K562 (cell line): Measurements from ENCODE around the gene TIMM44. TPM values are rescaled to one million over a fixed set of nuclear protein-coding genes. Genes with fewer than 3 reads are reported as not detected.

Experiments
- CCNT2 ChIP-seq: IDR thresholded peaks from 2 replicates; pipeline ENCODE4 v1.6.1; 2011; ENCODE audit warnings: borderline replicate concordance, low read depth, mild to moderate bottlenecking, moderate library complexity, mixed read lengths, low read length; ENCODE audit not compliant: insufficient read length; ENCODE audit errors: extremely low read depth
- GTF2B ChIP-seq: IDR thresholded peaks from 2 replicates; pipeline ENCODE4 v1.6.1; 2011; ENCODE audit not compliant: insufficient read length; ENCODE audit errors: extremely low read depth
- ILK ChIP-seq: fragments of 450-650 bp; IDR thresholded peaks from 2 replicates; pipeline ENCODE4 v1.6.1; 2016; ENCODE audit warnings: missing genetic modification characterization, low read depth, mild to moderate bottlenecking, missing compliant biosample characterization, moderate library complexity, borderline replicate concordance
- MCM2 ChIP-seq: fragments of 450-650 bp; IDR thresholded peaks from 2 replicates; pipeline ENCODE4 v1.6.1; 2017; ENCODE audit warnings: low read depth, mild to moderate bottlenecking
- NCOA2 ChIP-seq, 2 experiments: fragments of 450-650 bp; IDR thresholded peaks; 2 replicates each; pipeline ENCODE4 v1.6.1; 2018; ENCODE audit warnings: mild to moderate bottlenecking in 2 of 2, moderate library complexity in 1 of 2; ENCODE audit not compliant: partially characterized antibody in 2 of 2
- NR1H2 ChIP-seq: sonication (generic); formaldehyde crosslinking; IDR thresholded peaks from 2 replicates; pipeline ENCODE4 v1.4.0; 2020; ENCODE audit warnings: mild to moderate bottlenecking, missing genetic modification reagents
- SAP30 ChIP-seq: fragments of 200-600 bp; sonication (generic); IDR thresholded peaks from 2 replicates; pipeline ENCODE4 v1.6.1; 2012; ENCODE audit warnings: borderline replicate concordance, low read depth, mild to moderate bottlenecking, moderate library complexity, low read length, control low read depth, inconsistent platforms; ENCODE audit not compliant: insufficient read depth, poor library complexity, severe bottlenecking
- SMARCA4 ChIP-seq: fragments of 450-650 bp; IDR thresholded peaks from 2 replicates; pipeline ENCODE4 v1.6.1; 2016
- SMARCB1 ChIP-seq: IDR thresholded peaks from 2 replicates; pipeline ENCODE4 v1.6.1; 2011; ENCODE audit warnings: improper control_type of control experiment, low read depth; ENCODE audit not compliant: insufficient read length
- TAF7 ChIP-seq: fragments of 450-650 bp; IDR thresholded peaks from 2 replicates; pipeline ENCODE4 v1.6.1; 2016; ENCODE audit warnings: missing genetic modification characterization, missing compliant biosample characterization
- ZNF133 ChIP-seq: fragments of 250-450 bp; sonication (Bioruptor Pico); IDR thresholded peaks from 2 replicates; pipeline ENCODE4 v1.4.0; 2020; ENCODE audit warnings: mild to moderate bottlenecking
- ZNF347 ChIP-seq: fragments of 450-650 bp; formaldehyde crosslinking; IDR thresholded peaks from 2 replicates; pipeline ENCODE4 v1.4.0; 2020; ENCODE audit warnings: low read depth, mild to moderate bottlenecking, moderate library complexity
- ZNF354B ChIP-seq: fragments of 250-450 bp; sonication (Bioruptor Pico); IDR thresholded peaks from 2 replicates; pipeline ENCODE4 v1.4.0; 2020
- ZNF444 ChIP-seq: fragments of 250-450 bp; sonication (Bioruptor Pico); IDR thresholded peaks from 2 replicates; pipeline ENCODE4 v1.4.0; 2020; ENCODE audit warnings: mild to moderate bottlenecking, moderate library complexity
- ZNF830 ChIP-seq: fragments of 250-450 bp; sonication (Bioruptor Pico); IDR thresholded peaks from 2 replicates; pipeline ENCODE4 v1.5.0; 2021; ENCODE audit warnings: mild to moderate bottlenecking
- polyA plus RNA-seq, 8 experiments: library from polyadenylated mRNA; depleted of rRNA in 4 of 8; stranded (reverse) in 5 of 8; unstranded in 3 of 8; fragments of >200 nt; fragmentation: Nextera tagmentation in 2 of 8; fragmentation: Illumina TruSeq in 1 of 8; extraction: Ambion mirVana in 2 of 8; extraction: Trizol in 1 of 8; gene quantifications; 2 replicates each; pipeline versions ENCODE4 v1.2.1 to v1.2.3, GENCODE V29; 2011 to 2014; ENCODE audit warnings: inconsistent platforms in 1 of 8, missing spikeins in 1 of 8
- total RNA-seq, 7 experiments: library from RNA; depleted of rRNA in 6 of 7; stranded (reverse); fragments of >200 nt in 6 of 7; fragmentation: Illumina TruSeq in 2 of 7; extraction: Trizol in 2 of 7; gene quantifications; 2 replicates each; pipeline versions ENCODE4 v1.2.1 to v1.2.3, GENCODE V29; 2011 to 2021; ENCODE audit warnings: low replicate concordance in 1 of 7
- TF ChIP-seq, protein P1 (sequence below): fragments of 200-600 bp; sonication (generic); IDR thresholded peaks from one replicate; pipeline ENCODE4 v1.6.1; 2012; ENCODE audit warnings: mild to moderate bottlenecking, low read depth, low read length, inconsistent platforms

Gene TIMM44
- total and polyA plus RNA-seq, 9 of the 15 experiments (the other 6 are each of a cell fraction or from before 2014, with no cell fraction given): 10.3 to 231 (median 89.3) TPM

- TF ChIP-seq, protein P1, sequence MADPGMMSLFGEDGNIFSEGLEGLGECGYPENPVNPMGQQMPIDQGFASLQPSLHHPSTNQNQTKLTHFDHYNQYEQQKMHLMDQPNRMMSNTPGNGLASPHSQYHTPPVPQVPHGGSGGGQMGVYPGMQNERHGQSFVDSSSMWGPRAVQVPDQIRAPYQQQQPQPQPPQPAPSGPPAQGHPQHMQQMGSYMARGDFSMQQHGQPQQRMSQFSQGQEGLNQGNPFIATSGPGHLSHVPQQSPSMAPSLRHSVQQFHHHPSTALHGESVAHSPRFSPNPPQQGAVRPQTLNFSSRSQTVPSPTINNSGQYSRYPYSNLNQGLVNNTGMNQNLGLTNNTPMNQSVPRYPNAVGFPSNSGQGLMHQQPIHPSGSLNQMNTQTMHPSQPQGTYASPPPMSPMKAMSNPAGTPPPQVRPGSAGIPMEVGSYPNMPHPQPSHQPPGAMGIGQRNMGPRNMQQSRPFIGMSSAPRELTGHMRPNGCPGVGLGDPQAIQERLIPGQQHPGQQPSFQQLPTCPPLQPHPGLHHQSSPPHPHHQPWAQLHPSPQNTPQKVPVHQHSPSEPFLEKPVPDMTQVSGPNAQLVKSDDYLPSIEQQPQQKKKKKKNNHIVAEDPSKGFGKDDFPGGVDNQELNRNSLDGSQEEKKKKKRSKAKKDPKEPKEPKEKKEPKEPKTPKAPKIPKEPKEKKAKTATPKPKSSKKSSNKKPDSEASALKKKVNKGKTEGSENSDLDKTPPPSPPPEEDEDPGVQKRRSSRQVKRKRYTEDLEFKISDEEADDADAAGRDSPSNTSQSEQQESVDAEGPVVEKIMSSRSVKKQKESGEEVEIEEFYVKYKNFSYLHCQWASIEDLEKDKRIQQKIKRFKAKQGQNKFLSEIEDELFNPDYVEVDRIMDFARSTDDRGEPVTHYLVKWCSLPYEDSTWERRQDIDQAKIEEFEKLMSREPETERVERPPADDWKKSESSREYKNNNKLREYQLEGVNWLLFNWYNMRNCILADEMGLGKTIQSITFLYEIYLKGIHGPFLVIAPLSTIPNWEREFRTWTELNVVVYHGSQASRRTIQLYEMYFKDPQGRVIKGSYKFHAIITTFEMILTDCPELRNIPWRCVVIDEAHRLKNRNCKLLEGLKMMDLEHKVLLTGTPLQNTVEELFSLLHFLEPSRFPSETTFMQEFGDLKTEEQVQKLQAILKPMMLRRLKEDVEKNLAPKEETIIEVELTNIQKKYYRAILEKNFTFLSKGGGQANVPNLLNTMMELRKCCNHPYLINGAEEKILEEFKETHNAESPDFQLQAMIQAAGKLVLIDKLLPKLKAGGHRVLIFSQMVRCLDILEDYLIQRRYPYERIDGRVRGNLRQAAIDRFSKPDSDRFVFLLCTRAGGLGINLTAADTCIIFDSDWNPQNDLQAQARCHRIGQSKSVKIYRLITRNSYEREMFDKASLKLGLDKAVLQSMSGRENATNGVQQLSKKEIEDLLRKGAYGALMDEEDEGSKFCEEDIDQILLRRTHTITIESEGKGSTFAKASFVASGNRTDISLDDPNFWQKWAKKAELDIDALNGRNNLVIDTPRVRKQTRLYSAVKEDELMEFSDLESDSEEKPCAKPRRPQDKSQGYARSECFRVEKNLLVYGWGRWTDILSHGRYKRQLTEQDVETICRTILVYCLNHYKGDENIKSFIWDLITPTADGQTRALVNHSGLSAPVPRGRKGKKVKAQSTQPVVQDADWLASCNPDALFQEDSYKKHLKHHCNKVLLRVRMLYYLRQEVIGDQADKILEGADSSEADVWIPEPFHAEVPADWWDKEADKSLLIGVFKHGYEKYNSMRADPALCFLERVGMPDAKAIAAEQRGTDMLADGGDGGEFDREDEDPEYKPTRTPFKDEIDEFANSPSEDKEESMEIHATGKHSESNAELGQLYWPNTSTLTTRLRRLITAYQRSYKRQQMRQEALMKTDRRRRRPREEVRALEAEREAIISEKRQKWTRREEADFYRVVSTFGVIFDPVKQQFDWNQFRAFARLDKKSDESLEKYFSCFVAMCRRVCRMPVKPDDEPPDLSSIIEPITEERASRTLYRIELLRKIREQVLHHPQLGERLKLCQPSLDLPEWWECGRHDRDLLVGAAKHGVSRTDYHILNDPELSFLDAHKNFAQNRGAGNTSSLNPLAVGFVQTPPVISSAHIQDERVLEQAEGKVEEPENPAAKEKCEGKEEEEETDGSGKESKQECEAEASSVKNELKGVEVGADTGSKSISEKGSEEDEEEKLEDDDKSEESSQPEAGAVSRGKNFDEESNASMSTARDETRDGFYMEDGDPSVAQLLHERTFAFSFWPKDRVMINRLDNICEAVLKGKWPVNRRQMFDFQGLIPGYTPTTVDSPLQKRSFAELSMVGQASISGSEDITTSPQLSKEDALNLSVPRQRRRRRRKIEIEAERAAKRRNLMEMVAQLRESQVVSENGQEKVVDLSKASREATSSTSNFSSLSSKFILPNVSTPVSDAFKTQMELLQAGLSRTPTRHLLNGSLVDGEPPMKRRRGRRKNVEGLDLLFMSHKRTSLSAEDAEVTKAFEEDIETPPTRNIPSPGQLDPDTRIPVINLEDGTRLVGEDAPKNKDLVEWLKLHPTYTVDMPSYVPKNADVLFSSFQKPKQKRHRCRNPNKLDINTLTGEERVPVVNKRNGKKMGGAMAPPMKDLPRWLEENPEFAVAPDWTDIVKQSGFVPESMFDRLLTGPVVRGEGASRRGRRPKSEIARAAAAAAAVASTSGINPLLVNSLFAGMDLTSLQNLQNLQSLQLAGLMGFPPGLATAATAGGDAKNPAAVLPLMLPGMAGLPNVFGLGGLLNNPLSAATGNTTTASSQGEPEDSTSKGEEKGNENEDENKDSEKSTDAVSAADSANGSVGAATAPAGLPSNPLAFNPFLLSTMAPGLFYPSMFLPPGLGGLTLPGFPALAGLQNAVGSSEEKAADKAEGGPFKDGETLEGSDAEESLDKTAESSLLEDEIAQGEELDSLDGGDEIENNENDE: no peak
- TF ChIP-seq ILK (tag): no peak
- TF ChIP-seq SMARCA4: no peak
- peak; percentile 73 for TF ChIP-seq TAF7 (tag)
- TF ChIP-seq NR1H2 (CRISPR knock-in tag): 0 out of 2 replicates have a peak, but pooled peaks have one; percentile 13
- TF ChIP-seq ZNF444 (CRISPR knock-in tag): peak; percentile 47; the same call in 1 of the 2 replicates
- TF ChIP-seq ZNF830: no peak
- no peak for TF ChIP-seq SAP30
- no peak for TF ChIP-seq ZNF133 (CRISPR knock-in tag)
- peak; percentile 79 for TF ChIP-seq CCNT2
- TF ChIP-seq GTF2B: no peak
- TF ChIP-seq MCM2: no peak
- TF ChIP-seq ZNF347 (CRISPR knock-in tag): no peak
- TF ChIP-seq ZNF354B: no peak
- TF ChIP-seq NCOA2 (IDR thresholded peaks at IDR 0.05; ENCODE audit: partially characterized antibody in 2 of 2): no peak
- TF ChIP-seq SMARCB1: no peak
Measured at GRCh38 chr19:7903244-7904073, 40.0 kb downstream of the TIMM44 start, which contains the start of gene MAP2K7 (continued).
